Fibroblast of skin of left biceps (primary cell): Measurements from ENCODE around the gene COX7A2.

Source experiments
- DNase-seq, 2 experiments: peaks; one replicate each; pipeline ENCODE4 v3.0.0-alpha.2; 2013; ENCODE audit warnings: low read depth in 2 of 2

The COX7A2 gene

GRCh38 chr6:75220357-75220756, 23.2 kb downstream of the COX7A2 start:
- DNase-seq = no peak

- no peak for DNase-seq
Measured at GRCh38 chr6:75219263-75219662, 24.3 kb downstream of the COX7A2 start.

- DNase-seq = no peak
Measured at GRCh38 chr6:75217193-75217592, 26.4 kb downstream of the COX7A2 start.

- DNase-seq = no peak
Measured at GRCh38 chr6:75215291-75215690, 28.3 kb downstream of the COX7A2 start.

- DNase-seq = no peak
Measured at GRCh38 chr6:75213732-75214131, 29.9 kb downstream of the COX7A2 start.

- no peak for DNase-seq
Measured at GRCh38 chr6:75213112-75213511, 30.5 kb downstream of the COX7A2 start.

GRCh38 chr6:75211920-75212590, 31.5 kb downstream of the COX7A2 start:
- DNase-seq = no peak

- DNase-seq = no peak
Measured at GRCh38 chr6:75210885-75211739, 32.5 kb downstream of the COX7A2 start.

- DNase-seq = no peak
Measured at GRCh38 chr6:75209184-75209723, 34.3 kb downstream of the COX7A2 start.

GRCh38 chr6:75208298-75209183, 35.1 kb downstream of the COX7A2 start:
- DNase-seq = peak in 1 of 2 experiments; percentile 69

GRCh38 chr6:75206576-75207342, 36.8 kb downstream of the COX7A2 start:
- no peak for DNase-seq

GRCh38 chr6:75205776-75206575, 37.6 kb downstream of the COX7A2 start, which contains the start of gene COL12A1:
Gene COL12A1, minus strand, starts transcription at chr6:75206053. Its CDS starts 3,261 bp downstream, at chr6:75202792.
- DNase-seq = peak; percentile 100

- DNase-seq = no peak
Measured at GRCh38 chr6:75204959-75205775, 38.4 kb downstream of the COX7A2 start.

- peak; percentile 84 to 85 for DNase-seq
Measured at GRCh38 chr6:75204217-75204958, 39.2 kb downstream of the COX7A2 start.

- no peak for DNase-seq
Measured at GRCh38 chr6:75203721-75204120, 39.9 kb downstream of the COX7A2 start.

GRCh38 chr6:75202676-75203131, 40.9 kb downstream of the COX7A2 start:
- no peak for DNase-seq

GRCh38 chr6:75201901-75202672, 41.5 kb downstream of the COX7A2 start:
- DNase-seq = no peak

GRCh38 chr6:75201021-75201420, 42.6 kb downstream of the COX7A2 start:
- no peak for DNase-seq
